ENCODE results near the gene PTMA.
"Not testable (repeated sequence)": the region's sequence is repeated elsewhere in the genome, so short reads cannot be mapped to it uniquely, and the experiment has no call there.

PTMA gene

DNA sequence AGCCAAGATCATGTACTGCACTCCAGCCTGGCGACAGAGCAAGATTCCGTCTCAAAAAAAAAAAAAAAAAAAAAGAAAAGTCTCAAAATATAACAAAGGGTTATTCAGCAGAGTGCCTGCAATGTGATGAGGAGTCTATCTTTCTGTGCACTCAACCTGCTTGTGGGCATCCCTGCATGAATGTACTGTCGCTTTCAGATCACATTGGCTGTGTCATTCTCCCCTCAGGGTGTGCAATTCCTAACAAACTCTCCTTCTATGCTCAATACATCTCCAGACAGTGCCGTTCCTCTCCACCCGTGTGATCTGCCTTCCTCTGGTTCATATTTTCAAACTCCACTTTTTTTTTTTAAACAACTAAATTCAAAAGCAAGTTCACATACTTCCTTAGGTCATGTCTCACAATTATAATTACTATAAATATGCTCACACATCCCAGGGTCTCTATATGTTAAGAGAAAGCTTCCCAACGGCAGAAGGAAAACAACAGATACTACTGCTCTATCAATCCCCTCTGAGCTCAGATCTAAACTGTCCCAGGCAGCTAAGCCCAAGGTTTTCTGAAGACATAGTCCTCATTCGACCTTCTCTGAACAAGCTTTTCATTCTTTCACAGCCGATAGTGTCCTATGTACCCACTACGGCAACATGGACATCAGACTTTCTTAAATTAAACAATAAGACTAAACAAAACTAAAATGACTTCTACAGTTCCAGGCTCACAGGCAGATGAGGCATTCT, 35.2 kb downstream of the PTMA start:
- no peak overlapping the region for H3K4me3 ChIP-seq (ENCODE audit: low read length)
- H3K36me3 ChIP-seq (ENCODE audit: control insufficient read depth, insufficient read depth, low read length), result no peaks in the 10 kb centered on the region
- no peaks in the 10 kb centered on the region for H3K4me1 ChIP-seq (ENCODE audit: control insufficient read depth, insufficient read depth, low read length)
- H3K27ac ChIP-seq (ENCODE audit: low read depth, low read length), result no peak overlapping the region
- H3K27me3 ChIP-seq (ENCODE audit: control insufficient read depth, insufficient read depth, low read length), result no peaks in the 10 kb centered on the region
- no peak overlapping the region for H3K9ac ChIP-seq (ENCODE audit: low read length)

DNA sequence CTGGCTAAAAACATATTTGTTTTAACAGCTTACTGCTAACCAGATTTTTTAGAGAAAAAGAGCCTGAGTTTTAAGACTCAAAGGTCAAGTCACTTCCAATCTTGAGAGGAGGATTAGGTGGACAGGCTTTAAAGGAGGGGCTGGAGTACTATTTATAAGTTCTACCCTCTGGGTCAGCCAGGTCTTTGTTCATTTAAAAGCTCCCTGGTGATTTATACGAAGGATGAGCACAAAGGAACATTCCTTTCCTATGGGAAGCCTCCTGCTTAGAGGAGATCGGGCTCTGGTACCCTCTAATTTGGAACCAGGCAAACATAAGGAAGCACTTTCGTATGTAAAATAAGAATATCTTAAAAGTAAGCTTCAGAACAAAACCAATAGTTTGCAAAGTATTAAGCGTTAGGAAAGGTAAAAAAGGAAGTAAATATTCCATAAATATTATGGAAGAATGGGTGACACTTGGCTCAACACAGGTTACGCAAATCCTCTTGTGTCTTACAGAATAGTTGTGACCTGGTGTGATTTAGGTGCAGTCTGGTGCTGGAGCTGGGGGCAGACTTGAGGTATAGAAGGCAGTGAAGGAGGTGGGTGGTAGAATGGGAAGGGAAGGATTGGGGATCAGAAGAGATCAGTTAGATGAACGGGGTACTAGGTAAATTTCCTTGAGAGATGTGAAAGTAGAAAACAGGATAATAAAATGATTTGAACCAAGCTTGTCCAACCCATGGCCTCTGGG, 37.1 kb downstream of the PTMA start:
- Histone ChIP-seq H3K36me3 (ENCODE audit: control insufficient read depth, insufficient read depth, low read length) (no peaks in the 10 kb centered on the region), H3K27me3 (ENCODE audit: control insufficient read depth, insufficient read depth, low read length) (no peaks in the 10 kb centered on the region), H3K27ac (ENCODE audit: low read depth, low read length) (no peak overlapping the region), H3K4me3 (ENCODE audit: low read length) (no peak overlapping the region), H3K9ac (ENCODE audit: low read length) (no peak overlapping the region), H3K4me1 (ENCODE audit: control insufficient read depth, insufficient read depth, low read length) (no peaks in the 10 kb centered on the region)

DNA sequence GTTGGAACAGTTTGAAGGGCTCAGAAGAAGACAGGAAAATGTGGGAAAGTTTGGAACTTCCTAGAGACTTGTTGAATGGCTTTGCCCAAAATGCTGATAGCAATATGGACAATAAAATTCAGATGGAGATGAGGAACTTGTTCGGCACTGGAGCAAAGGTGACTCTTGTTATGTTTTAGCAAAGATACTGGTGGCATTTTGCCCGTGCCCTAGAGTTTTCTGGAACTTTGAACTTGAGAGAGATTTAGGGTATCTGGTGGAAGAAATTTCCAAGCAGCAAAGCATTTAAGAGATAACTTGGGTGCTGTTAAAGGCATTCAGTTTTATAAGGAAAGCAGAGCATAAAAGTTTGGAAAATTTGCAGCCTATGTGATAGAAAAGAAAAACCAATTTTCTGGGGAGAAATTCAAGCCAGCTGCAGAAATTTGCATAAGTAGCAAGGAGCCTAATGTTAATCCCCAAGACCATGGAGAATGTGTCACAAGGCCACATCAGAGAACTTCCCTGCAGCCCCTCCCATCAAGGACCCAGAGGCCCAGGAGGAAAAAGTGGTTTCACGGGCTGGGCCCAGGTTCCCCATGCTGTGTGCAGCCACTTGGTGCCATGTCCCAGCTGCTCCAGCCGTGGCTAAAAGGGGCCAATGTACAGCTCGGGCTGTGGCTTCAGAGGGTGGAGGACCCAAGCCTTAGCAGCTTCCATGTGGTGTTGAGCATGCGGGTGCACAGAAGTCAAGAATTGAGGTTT, 40.0 kb downstream of the PTMA start:
- H3K4me1 ChIP-seq (ENCODE audit: control insufficient read depth, insufficient read depth, low read length); H3K4me3 ChIP-seq (ENCODE audit: low read length); H3K9ac ChIP-seq (ENCODE audit: low read length); H3K36me3 ChIP-seq (ENCODE audit: control insufficient read depth, insufficient read depth, low read length); H3K27ac ChIP-seq (ENCODE audit: low read depth, low read length); H3K27me3 ChIP-seq (ENCODE audit: control insufficient read depth, insufficient read depth, low read length): not testable (repeated sequence)

DNA sequence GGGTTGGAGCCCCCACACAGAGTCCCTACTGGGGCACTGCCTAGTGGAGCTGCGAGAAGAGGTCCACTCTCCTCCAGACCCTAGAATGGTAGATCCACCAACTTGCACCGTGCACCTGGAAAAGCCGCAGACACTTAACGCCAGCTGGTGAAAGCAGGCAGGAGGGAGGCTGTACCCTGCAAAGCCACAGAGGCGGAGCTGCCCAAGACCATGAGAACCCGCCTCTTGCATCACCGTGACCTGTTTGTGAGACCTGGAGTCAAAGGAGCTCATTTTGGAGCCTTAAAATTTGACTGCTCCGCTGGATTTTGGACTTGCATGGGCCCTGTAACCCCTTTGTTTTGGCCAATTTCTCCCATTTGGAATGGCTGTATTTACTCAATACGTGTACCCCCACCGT, 40.7 kb downstream of the PTMA start:
- H3K4me3 ChIP-seq (ENCODE audit: low read length); H3K36me3 ChIP-seq (ENCODE audit: control insufficient read depth, insufficient read depth, low read length); H3K4me1 ChIP-seq (ENCODE audit: control insufficient read depth, insufficient read depth, low read length); H3K27me3 ChIP-seq (ENCODE audit: control insufficient read depth, insufficient read depth, low read length); H3K27ac ChIP-seq (ENCODE audit: low read depth, low read length); H3K9ac ChIP-seq (ENCODE audit: low read length): not testable (repeated sequence)

DNA sequence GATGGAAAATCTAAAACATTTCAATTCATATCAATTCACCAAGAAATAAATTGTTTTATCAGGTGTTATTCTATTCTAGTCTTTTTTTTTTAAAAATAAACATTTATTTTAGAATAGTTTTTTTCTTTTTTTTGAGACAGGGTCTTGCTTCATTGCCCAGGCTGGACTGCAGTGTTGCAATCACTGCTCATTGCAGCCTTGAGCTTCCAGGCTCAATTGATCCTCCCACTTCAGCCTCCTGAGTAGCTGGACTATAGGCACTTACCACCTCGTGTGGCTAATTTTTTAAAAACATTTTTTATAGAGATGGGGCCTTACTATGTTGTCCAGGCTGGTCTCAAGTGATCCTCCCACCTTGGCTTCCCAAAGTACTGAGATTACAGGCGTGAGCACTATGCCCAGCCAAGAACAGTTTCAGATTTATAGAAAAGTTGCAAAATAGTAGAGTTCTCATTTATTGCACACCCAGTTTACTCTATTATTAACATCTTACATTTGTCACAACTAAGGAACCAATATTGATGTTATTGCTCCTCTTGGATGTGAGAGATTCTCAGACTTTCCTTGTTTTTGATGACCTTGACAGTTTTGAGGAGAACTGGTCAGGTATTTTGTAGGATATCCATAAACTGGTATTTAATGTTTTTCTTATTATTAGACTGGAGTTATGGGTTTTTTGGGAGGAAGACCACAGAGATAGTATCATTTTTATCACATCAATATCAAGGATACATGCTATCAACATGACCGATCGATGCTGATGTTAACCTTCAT, 42.9 kb downstream of the PTMA start:
- H3K36me3 ChIP-seq (ENCODE audit: control insufficient read depth, insufficient read depth, low read length), result no peaks in the 10 kb centered on the region
- no peaks in the 10 kb centered on the region for H3K4me1 ChIP-seq (ENCODE audit: control insufficient read depth, insufficient read depth, low read length)
- H3K27me3 ChIP-seq (ENCODE audit: control insufficient read depth, insufficient read depth, low read length), result no peaks in the 10 kb centered on the region
- H3K9ac ChIP-seq (ENCODE audit: low read length), result no peak overlapping the region
- H3K27ac ChIP-seq (ENCODE audit: low read depth, low read length), result no peak overlapping the region
- no peak overlapping the region for H3K4me3 ChIP-seq (ENCODE audit: low read length)

DNA sequence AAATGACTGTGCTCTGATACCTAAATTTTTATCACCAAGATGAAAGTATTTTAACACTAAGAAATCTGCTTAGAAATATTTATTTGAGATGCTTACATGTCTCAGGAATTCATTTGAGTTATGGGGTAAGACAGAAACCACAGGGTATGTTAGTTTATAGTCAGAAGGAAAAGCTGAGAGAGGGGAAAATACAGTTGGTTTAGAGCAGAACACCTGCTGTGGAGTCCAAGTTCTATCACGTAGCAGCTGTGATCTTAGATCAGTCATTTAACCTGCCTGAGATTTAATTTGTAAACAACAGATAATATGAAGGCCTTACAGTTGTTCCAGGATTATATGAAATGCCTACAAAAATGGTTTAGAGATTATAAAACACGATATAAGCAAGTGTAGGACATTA, 43.7 kb downstream of the PTMA start:
- H3K36me3 ChIP-seq (ENCODE audit: control insufficient read depth, insufficient read depth, low read length), result no peaks in the 10 kb centered on the region
- no peaks in the 10 kb centered on the region for H3K27me3 ChIP-seq (ENCODE audit: control insufficient read depth, insufficient read depth, low read length)
- no peak overlapping the region for H3K9ac ChIP-seq (ENCODE audit: low read length)
- no peaks in the 10 kb centered on the region for H3K4me1 ChIP-seq (ENCODE audit: control insufficient read depth, insufficient read depth, low read length)
- no peak overlapping the region for H3K27ac ChIP-seq (ENCODE audit: low read depth, low read length)
- no peak overlapping the region for H3K4me3 ChIP-seq (ENCODE audit: low read length)

DNA sequence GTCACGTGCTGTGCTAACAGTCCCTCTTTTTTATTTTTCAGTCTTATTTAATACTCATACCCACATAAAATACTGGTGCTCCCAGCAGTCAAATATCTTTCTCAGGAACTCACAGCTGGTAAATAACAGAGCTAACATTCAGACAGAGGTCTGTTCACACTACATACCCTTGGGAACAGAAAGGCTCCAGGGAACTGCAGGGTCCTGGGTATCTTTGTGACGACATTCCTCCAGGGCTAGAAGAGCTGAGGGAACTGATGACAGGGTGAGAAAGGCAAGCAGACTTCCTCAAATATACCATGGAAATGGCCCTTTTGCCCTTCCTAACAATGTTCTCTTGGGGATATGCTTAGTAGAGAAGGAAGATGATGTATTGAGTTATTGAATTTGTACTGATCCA, 53.4 kb downstream of the PTMA start:
- Histone ChIP-seq H3K27ac (ENCODE audit: low read depth, low read length) (no peak overlapping the region), H3K4me1 (ENCODE audit: control insufficient read depth, insufficient read depth, low read length) (no peaks in the 10 kb centered on the region), H3K9ac (ENCODE audit: low read length) (no peak overlapping the region), H3K4me3 (ENCODE audit: low read length) (no peak overlapping the region), H3K27me3 (ENCODE audit: control insufficient read depth, insufficient read depth, low read length) (no peaks in the 10 kb centered on the region), H3K36me3 (ENCODE audit: control insufficient read depth, insufficient read depth, low read length) (no peaks in the 10 kb centered on the region)

Data from rectal smooth muscle tissue (tissue), 1 donor.